Activated T-helper 9 cell treated with anti-CD3 and anti-CD28 coated beads, Interleukin-2, amount 50 U/mL, for 16 hours (primary cell): Measurements from ENCODE around the gene CCDC93.

Experiments used
- DNase-seq: peaks from one replicate; pipeline ENCODE4 v3.0.0-alpha.2; 2020; ENCODE audit warnings: low read depth

Gene CCDC93

GRCh38 chr2:118013724-118014491 is at the start of gene CCDC93:
TSS of gene CCDC93 (minus strand) at chr2:118014070. CDS start at chr2:118013995, 75 bp downstream.
- DNase-seq: peak; percentile 84

GRCh38 chr2:118062669-118063068 is 48.8 kb upstream of the CCDC93 start:
- no peak for DNase-seq

- DNase-seq: no peak
These were observed 48.2 kb upstream of the CCDC93 start for GRCh38 chr2:118062048-118062447.

GRCh38 chr2:118061135-118061955 is 47.5 kb upstream of the CCDC93 start:
- DNase-seq: no peak

- no peak for DNase-seq
These were observed 46.1 kb upstream of the CCDC93 start for GRCh38 chr2:118059919-118060478.

- no peak for DNase-seq
These were observed 45.1 kb upstream of the CCDC93 start for GRCh38 chr2:118058951-118059350.

- no peak for DNase-seq
These were observed 42.9 kb upstream of the CCDC93 start for GRCh38 chr2:118056801-118057200.

- DNase-seq: no peak
These were observed 42.3 kb upstream of the CCDC93 start for GRCh38 chr2:118056165-118056534.

- DNase-seq: no peak
These were observed 41.8 kb upstream of the CCDC93 start for GRCh38 chr2:118055512-118056164.

- DNase-seq: no peak
These were observed 40.5 kb upstream of the CCDC93 start for GRCh38 chr2:118054213-118055008.

- no peak for DNase-seq
These were observed 39.8 kb upstream of the CCDC93 start for GRCh38 chr2:118053681-118054080.

- DNase-seq: no peak
These were observed 38.6 kb upstream of the CCDC93 start for GRCh38 chr2:118052474-118052873.

- no peak for DNase-seq
These were observed 38.0 kb upstream of the CCDC93 start for GRCh38 chr2:118051826-118052358.

- no peak for DNase-seq
These were observed 37.1 kb upstream of the CCDC93 start for GRCh38 chr2:118050974-118051373.

- DNase-seq: no peak
These were observed 36.5 kb upstream of the CCDC93 start for GRCh38 chr2:118050386-118050785.

- no peak for DNase-seq
These were observed 35.9 kb upstream of the CCDC93 start for GRCh38 chr2:118049816-118050140.

- DNase-seq: no peak
These were observed 35.4 kb upstream of the CCDC93 start for GRCh38 chr2:118049140-118049815.

GRCh38 chr2:118048401-118048800 is 34.5 kb upstream of the CCDC93 start:
- no peak for DNase-seq

GRCh38 chr2:118047380-118047826 is 33.5 kb upstream of the CCDC93 start:
- no peak for DNase-seq

- DNase-seq: no peak
These were observed 32.9 kb upstream of the CCDC93 start for GRCh38 chr2:118046634-118047210.
